T-cell (primary cell): ENCODE measurements around the gene AIDA. TPM values are rescaled to one million over a fixed set of nuclear protein-coding genes. Genes with fewer than 3 reads are reported as not detected.

Source experiments
- ATAC-seq, 4 experiments: fragments of 200-7000 bp in 3 of 4; fragments of 150-1000 bp in 1 of 4; cut with Tn5 transposase; replicated peaks in 1 of 4; 1 replicate in 3 of 4; 2 replicates in 1 of 4; pipeline ENCODE4 v1.10.0; 2021; ENCODE audit warnings: moderate library complexity in 3 of 4, mild to moderate bottlenecking in 2 of 4, moderate number of reproducible peaks in 1 of 4
- CTCF ChIA-PET, 2 donors: fragments of 300-600 bp; sonication (Branson Sonifier 250); formaldehyde crosslinking; loops; one replicate each; lab custom pipeline; 2022; ENCODE audit warnings: antibody characterized with exemption in 2 of 2; lab: Charles Lee
- POLR2A ChIA-PET, 2 donors: fragments of 300-600 bp; sonication (Branson Sonifier 250); formaldehyde crosslinking; loops; one replicate each; lab custom pipeline; 2022; ENCODE audit warnings: antibody characterized with exemption in 2 of 2; lab: Charles Lee
- DNase-seq, 35 experiments: peaks; one replicate each; pipeline versions ENCODE4 v3.0.0 to v3.0.0-alpha.2; 2013 to 2023
- H3K27ac ChIP-seq: one replicate; pipeline ENCODE4 v1.5.1; 2013; ENCODE audit warnings: low read length
- H3K27me3 ChIP-seq, 2 experiments: replicated peaks in 1 of 2; 1 replicate in 1 of 2; 2 replicates in 1 of 2; pipeline versions ENCODE4 v1.6.1 to v1.7.0; 2013; ENCODE audit warnings: low read length in 1 of 2, mixed read lengths in 1 of 2; ENCODE audit not compliant: control insufficient read depth in 2 of 2, insufficient read depth in 2 of 2; ENCODE audit errors: extremely low read depth in 1 of 2
- H3K36me3 ChIP-seq, 2 donors: 1 replicate in 1 of 2; 2 replicates in 1 of 2; pipeline versions ENCODE4 v1.6.1 to v1.7.0; 2013; ENCODE audit warnings: low read length in 1 of 2; ENCODE audit not compliant: control insufficient read depth in 2 of 2, insufficient read depth in 1 of 2; ENCODE audit errors: extremely low read depth in 1 of 2
- H3K4me1 ChIP-seq, 2 experiments: 1 replicate in 1 of 2; 2 replicates in 1 of 2; pipeline versions ENCODE4 v1.6.1 to v1.7.0; 2013; ENCODE audit warnings: low read length in 2 of 2, mixed read lengths in 1 of 2; ENCODE audit not compliant: insufficient read depth in 2 of 2, control insufficient read depth in 1 of 2; ENCODE audit errors: extremely low read depth in 1 of 2
- H3K4me3 ChIP-seq, 2 donors: 1 replicate in 1 of 2; 2 replicates in 1 of 2; pipeline versions ENCODE4 v1.5.1 to v1.7.0; 2013; ENCODE audit warnings: mild to moderate bottlenecking in 2 of 2, low read length in 1 of 2, moderate library complexity in 1 of 2; ENCODE audit not compliant: control insufficient read depth in 1 of 2; ENCODE audit errors: extremely low read depth in 1 of 2
- H3K9me3 ChIP-seq: 2 replicates; pipeline ENCODE4 v1.7.0; 2013
- H3K27ac Mint-ChIP-seq, 2 donors: one replicate each; pipeline ENCODE4 v1.8.0; 2020 to 2021; ENCODE audit warnings: mild to moderate bottlenecking in 2 of 2, mixed read lengths in 2 of 2
- H3K27me3 Mint-ChIP-seq, 2 donors: one replicate each; pipeline ENCODE4 v1.8.0; 2021 to 2022; ENCODE audit warnings: mixed read lengths in 2 of 2
- H3K36me3 Mint-ChIP-seq: one replicate; pipeline ENCODE4 v1.8.0; 2021; ENCODE audit warnings: mixed read lengths
- H3K4me1 Mint-ChIP-seq, 3 donors: one replicate each; pipeline ENCODE4 v1.8.0; 2020 to 2022; ENCODE audit warnings: mixed read lengths in 3 of 3, mild to moderate bottlenecking in 1 of 3
- H3K4me3 Mint-ChIP-seq, 3 donors: one replicate each; pipeline ENCODE4 v1.8.0; 2020 to 2022; ENCODE audit warnings: mild to moderate bottlenecking in 3 of 3, mixed read lengths in 3 of 3, moderate library complexity in 3 of 3
- H3K9me3 Mint-ChIP-seq, 3 donors: one replicate each; pipeline ENCODE4 v1.8.0; 2020 to 2022; ENCODE audit warnings: mixed read lengths in 3 of 3
- WGBS: methylation state at CpG from one replicate; pipeline ENCODE4 v1.1.5; 2013; ENCODE audit warnings: missing lambda C conversion rate; ENCODE audit not compliant: insufficient coverage; 5-methylcytosine and 5-hydroxymethylcytosine counted together
- total RNA-seq, 35 experiments: library from RNA in 6 of 35; stranded (reverse) in 6 of 35; fragments of 120-200 nt in 1 of 35; gene quantifications; one replicate each; pipeline versions ENCODE4 v1.2.1 to v1.2.4 and lab custom pipeline; 2013 to 2026

The AIDA gene
- total RNA-seq, 5 donors from 2014 or later (not counting 1 experiment from before 2014, with no cell fraction given) = 43.4 to 59.4 (median 52.7) TPM

DNA sequence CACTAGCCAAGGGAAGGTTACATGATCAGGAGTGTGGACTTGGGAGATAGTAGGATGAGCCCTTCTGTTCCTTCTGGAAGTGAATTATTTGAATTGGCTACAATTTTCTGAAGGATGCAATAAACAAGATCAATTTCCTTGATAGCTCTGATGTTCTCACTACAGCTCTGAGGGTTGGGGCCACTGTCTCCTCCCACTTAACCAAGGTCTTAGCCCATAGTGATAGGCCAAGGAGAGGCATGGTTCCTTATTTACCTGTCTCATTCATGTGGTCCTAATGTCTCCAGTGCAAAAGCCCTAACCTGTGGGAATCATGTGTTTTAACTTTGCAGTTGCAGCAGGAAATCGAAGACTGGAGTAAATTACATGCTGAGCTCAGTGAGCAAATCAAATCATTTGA is 59.6 kb downstream of the AIDA start:
- POLR2A ChIA-PET = interaction anchor here in 1 of 2 donors (1.1 kb wide), 1 partner anchor 8 kb away, joined by 4 read pairs; no protein-coding TSS in a partner anchor
- no peak for DNase-seq
- 86% methylated on average over 1 of the region's 1 CpG for WGBS

DNA sequence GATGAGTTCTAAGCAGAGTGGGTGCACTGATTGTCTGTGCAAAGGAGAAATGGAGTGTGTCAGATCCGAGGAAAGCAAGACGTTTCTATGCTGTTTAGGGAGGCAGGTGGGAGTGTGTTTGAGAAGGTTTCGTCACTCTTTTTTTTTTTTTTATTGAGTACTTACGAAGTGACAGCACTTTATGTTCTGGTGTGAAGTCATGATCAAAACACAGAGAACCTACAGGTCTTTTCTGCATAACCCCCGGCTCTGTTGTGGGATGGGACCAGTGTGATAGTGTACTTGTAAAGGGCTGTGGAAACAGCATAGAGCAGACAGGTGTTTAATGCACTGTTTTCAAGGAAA is 67.7 kb downstream of the AIDA start:
- Mint-ChIP-seq H3K36me3 (peaks cover 10% of the 10 kb centered on the region), H3K4me3 (peak overlapping the region; percentile 96 to 98 (median 96)), H3K27ac (peak overlapping the region; percentile 94 to 96), H3K9me3 (no peaks in the 10 kb centered on the region), H3K27me3 (no peaks in the 10 kb centered on the region), H3K4me1 (peaks cover 41 to 47% (median 44%) of the 10 kb centered on the region in 3 donors)
- ChIA-PET POLR2A (interaction anchor here (0.5 to 2.4 kb wide), 12 partner anchors 8 to 1537 kb away, joined by 3 to 16 read pairs (median 4); partner anchors contain the start of genes AIDA (in 2 of the 2), BROX (in 2 of the 2) and TAF1A (in 1 of the 2)), CTCF (interaction anchor here (0.6 to 3.0 kb wide), 8 partner anchors 8 to 1912 kb away, joined by 3 to 20 read pairs (median 5); partner anchors contain the start of gene TAF1A (in 1 of the 2))
- Histone ChIP-seq H3K4me1 (peaks cover 11 to 15% of the 10 kb centered on the region in 2 experiments), H3K9me3 (no peaks in the 10 kb centered on the region), H3K36me3 (peaks cover under 1 to 20% of the 10 kb centered on the region in 2 donors), H3K4me3 (peak overlapping the region; percentile 98 to 100), H3K27me3 (no peaks in the 10 kb centered on the region), H3K27ac (peak overlapping the region; percentile 95)
- ATAC-seq (peak; percentile 1 to 65 (median 20)), DNase-seq (peak in 25 of 35 experiments; percentile 35 to 82 (median 55))
- WGBS = 0% methylated on average over 2 of the region's 5 CpGs

More for the DNA sequence above, 59.6 kb downstream of the AIDA start:
- peaks cover 3 to 84% of the 10 kb centered on the region in 2 donors for H3K36me3 ChIP-seq
- CTCF ChIA-PET = interaction anchor here in 1 of 2 donors (0.6 to 1.0 kb wide), 3 partner anchors 11 to 60 kb away, joined by 3 to 6 read pairs (median 3); no protein-coding TSS in a partner anchor
- no peaks in the 10 kb centered on the region for H3K27me3 Mint-ChIP-seq
- H3K27ac Mint-ChIP-seq = peak overlapping the region; percentile 87 to 90
- H3K9me3 Mint-ChIP-seq = no peaks in the 10 kb centered on the region
- no peak for ATAC-seq
- peaks cover 64 to 70% (median 66%) of the 10 kb centered on the region in 3 donors for H3K4me1 Mint-ChIP-seq
- no peak overlapping the region for H3K27ac ChIP-seq
- H3K4me3 ChIP-seq = no peak overlapping the region
- peak overlapping the region in 1 of 3 donors; percentile 58 for H3K4me3 Mint-ChIP-seq
- no peaks in the 10 kb centered on the region for H3K9me3 ChIP-seq
- no peaks in the 10 kb centered on the region for H3K27me3 ChIP-seq
- H3K4me1 ChIP-seq = peaks cover 20 to 23% of the 10 kb centered on the region in 2 experiments
- peaks cover 55% of the 10 kb centered on the region for H3K36me3 Mint-ChIP-seq

DNA sequence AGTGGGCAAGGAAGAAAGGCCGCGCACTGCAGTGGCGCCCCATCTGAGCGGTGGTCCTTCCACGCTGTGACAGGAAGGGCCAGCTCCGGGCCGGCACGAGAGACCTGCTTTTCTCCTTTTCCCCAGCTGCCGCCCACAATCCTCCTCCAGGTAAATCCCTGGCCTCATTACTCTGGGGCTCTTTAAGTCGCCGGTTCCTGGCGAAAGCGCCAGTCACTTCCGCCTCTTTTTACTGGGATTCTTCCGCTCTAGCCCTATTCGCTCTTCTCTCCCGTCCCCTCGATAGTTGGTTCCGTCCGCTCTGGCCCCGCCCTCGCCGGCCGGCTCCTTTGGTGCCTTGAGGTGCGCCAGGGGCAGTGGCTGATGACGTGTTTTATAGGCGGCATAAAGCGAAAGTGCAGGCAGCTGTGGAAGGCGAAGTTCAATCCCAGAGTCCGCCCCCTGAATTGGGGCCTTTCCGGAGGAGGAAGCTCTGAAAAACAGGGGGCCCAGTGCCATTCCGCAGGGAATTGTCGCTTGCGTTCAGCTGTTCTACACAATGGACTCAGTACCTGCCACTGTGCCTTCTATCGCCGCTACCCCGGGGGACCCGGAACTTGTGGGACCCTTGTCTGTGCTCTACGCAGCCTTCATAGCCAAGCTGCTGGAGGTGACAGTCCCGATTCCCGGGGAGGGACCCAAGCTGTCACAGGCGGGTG is 68.2 kb downstream of the AIDA start:
- Mint-ChIP-seq H3K9me3 (no peaks in the 10 kb centered on the region), H3K36me3 (peaks cover 14% of the 10 kb centered on the region), H3K4me3 (peak overlapping the region; percentile 96 to 98 (median 96)), H3K4me1 (peaks cover 41 to 47% (median 44%) of the 10 kb centered on the region in 3 donors), H3K27ac (peak overlapping the region; percentile 94 to 96), H3K27me3 (no peaks in the 10 kb centered on the region)
- 1% methylated on average over 33 of the region's 42 CpGs for WGBS
- ChIA-PET POLR2A (interaction anchor here (0.5 to 2.4 kb wide), 11 partner anchors 9 to 1538 kb away, joined by 3 to 16 read pairs (median 5); partner anchors contain the start of genes AIDA (in 2 of the 2), BROX (in 2 of the 2) and TAF1A (in 1 of the 2)), CTCF (interaction anchor here in 1 of 2 donors (0.7 to 3.0 kb wide), 6 partner anchors 10 to 1911 kb away, joined by 3 to 20 read pairs (median 6); partner anchors contain the start of gene TAF1A)
- ATAC-seq (peak; percentile 91 to 98 (median 97)), DNase-seq (peak; percentile 91 to 99 (median 98))
- Histone ChIP-seq H3K4me3 (peak overlapping the region; percentile 98 to 100), H3K27ac (peak overlapping the region; percentile 95), H3K9me3 (no peaks in the 10 kb centered on the region), H3K36me3 (peaks cover 0 to 15% of the 10 kb centered on the region in 2 donors), H3K4me1 (peaks cover 11 to 15% of the 10 kb centered on the region in 2 experiments), H3K27me3 (no peaks in the 10 kb centered on the region)

DNA sequence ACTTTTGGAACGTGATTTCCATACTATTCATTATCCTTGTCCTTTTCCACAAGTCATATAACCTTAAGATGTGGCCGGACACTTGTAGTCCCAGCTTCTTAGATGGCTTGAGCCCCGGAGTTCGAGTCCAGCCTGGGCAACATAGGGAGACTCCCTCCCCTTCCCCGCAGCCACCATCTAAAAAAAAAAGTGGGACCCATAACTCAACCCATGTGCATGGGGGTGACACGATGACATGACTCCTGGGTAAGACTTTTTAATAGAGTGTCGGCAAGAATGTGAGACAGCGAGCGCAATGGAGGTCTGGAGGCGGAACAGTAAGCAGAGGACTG is 68.7 kb downstream of the AIDA start:
- Mint-ChIP-seq H3K36me3 (peaks cover 15% of the 10 kb centered on the region), H3K27ac (peak overlapping the region; percentile 94 to 96), H3K9me3 (no peaks in the 10 kb centered on the region), H3K27me3 (no peaks in the 10 kb centered on the region), H3K4me3 (peak overlapping the region; percentile 96 to 98 (median 96)), H3K4me1 (peaks cover 39 to 42% (median 42%) of the 10 kb centered on the region in 3 donors)
- Histone ChIP-seq H3K4me3 (peak overlapping the region; percentile 98 to 100), H3K36me3 (peaks cover 0 to 12% of the 10 kb centered on the region in 2 donors), H3K27ac (peak overlapping the region; percentile 95), H3K27me3 (no peaks in the 10 kb centered on the region), H3K4me1 (peaks cover 11 to 15% of the 10 kb centered on the region in 2 experiments), H3K9me3 (no peaks in the 10 kb centered on the region)
- DNase-seq (peak in 2 of 35 experiments; percentile 26 to 32), ATAC-seq (peak in 3 of 4 experiments; percentile 37 to 56 (median 54))
- POLR2A ChIA-PET = interaction anchor here in 1 of 2 donors (1.1 to 2.4 kb wide), 4 partner anchors 9 to 69 kb away, joined by 4 to 16 read pairs (median 6); partner anchors contain the start of genes AIDA, BROX and TAF1A
- 3% methylated on average over 5 of the region's 10 CpGs for WGBS
- CTCF ChIA-PET = interaction anchor here in 1 of 2 donors (1.6 to 3.0 kb wide), 3 partner anchors 9 to 54 kb away, joined by 7 to 20 read pairs (median 17); partner anchors contain the start of gene TAF1A

DNA sequence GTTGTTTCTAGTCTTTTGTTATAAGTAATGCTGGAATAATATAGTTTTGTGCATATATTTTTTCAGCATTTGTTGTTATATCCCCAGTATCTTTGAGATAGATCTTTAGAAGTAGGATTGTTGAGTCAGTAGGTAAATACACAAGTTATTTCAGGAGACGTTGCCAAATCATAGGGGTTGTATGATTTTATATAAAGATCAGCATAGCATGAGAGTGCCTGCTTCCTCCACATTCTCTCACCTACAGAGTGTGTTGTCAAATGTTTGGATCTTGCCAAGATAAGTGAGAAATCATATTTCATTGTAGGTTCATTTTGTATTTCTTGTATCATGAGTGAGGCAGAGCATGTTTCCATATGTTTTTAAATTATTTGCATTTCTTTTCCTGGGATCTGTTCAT is 69.8 kb downstream of the AIDA start:
- H3K9me3 ChIP-seq = no peaks in the 10 kb centered on the region
- no peak for DNase-seq
- ATAC-seq = no peak
- no peaks in the 10 kb centered on the region for H3K27me3 ChIP-seq
- H3K4me1 ChIP-seq = peaks cover 11 to 15% of the 10 kb centered on the region in 2 experiments
- Mint-ChIP-seq H3K36me3 (peaks cover 22% of the 10 kb centered on the region), H3K27ac (peak overlapping the region in 1 of 2 donors; percentile 79), H3K27me3 (no peaks in the 10 kb centered on the region), H3K4me3 (peak overlapping the region in 2 of 3 donors; percentile 58 to 98), H3K9me3 (no peaks in the 10 kb centered on the region), H3K4me1 (peaks cover 34 to 36% (median 34%) of the 10 kb centered on the region in 3 donors)
- ChIA-PET CTCF (no interaction called here), POLR2A (no interaction called here)
- no peak overlapping the region for H3K4me3 ChIP-seq
- peaks cover 0 to 13% of the 10 kb centered on the region in 2 donors for H3K36me3 ChIP-seq
- WGBS = no CpG with 5 or more reads among the region's 1 CpG
- H3K27ac ChIP-seq = no peak overlapping the region
